Breast epithelium (tissue), 4 donors: ENCODE measurements around the gene LSAMP. TPM values are rescaled to one million over a fixed set of nuclear protein-coding genes. Genes with fewer than 3 reads are reported as not detected.

Experiments used
- DNase-seq, 2 donors: peaks; one replicate each; pipeline ENCODE4 v3.0.0-alpha.2; 2019; ENCODE audit warnings: low spot score in 2 of 2
- H3K27ac ChIP-seq, 2 donors: fragments of 200-600 bp; sonication (generic) in 1 of 2; one replicate each; pipeline ENCODE4 v1.5.1; 2016 to 2019; ENCODE audit warnings: mild to moderate bottlenecking in 1 of 2
- H3K27me3 ChIP-seq, 2 donors: fragments of 200-600 bp; sonication (generic) in 1 of 2; one replicate each; pipeline versions ENCODE4 v1.5.1 to v1.6.0; 2017 to 2019; ENCODE audit warnings: control low read depth in 1 of 2, mild to moderate bottlenecking in 1 of 2
- H3K36me3 ChIP-seq: fragments of 200-600 bp; one replicate; pipeline ENCODE4 v1.5.1; 2019
- H3K4me1 ChIP-seq, 2 donors: fragments of 200-600 bp; sonication (generic); one replicate each; pipeline ENCODE4 v1.5.1; 2016 to 2019; ENCODE audit warnings: control low read depth in 1 of 2
- H3K4me3 ChIP-seq, 3 donors: fragments of 200-600 bp; sonication (generic); 1 replicate in 2 of 3; 2 replicates in 1 of 3; pipeline ENCODE4 v1.5.1; 2016 to 2019; ENCODE audit warnings: mild to moderate bottlenecking in 3 of 3, moderate library complexity in 2 of 3
- H3K9me3 ChIP-seq, 2 donors: fragments of 200-600 bp; sonication (generic) in 1 of 2; one replicate each; pipeline ENCODE4 v1.5.1; 2016 to 2019; ENCODE audit warnings: control low read depth in 1 of 2
- CTCF ChIP-seq, 3 donors: fragments of 450-650 bp; IDR thresholded peaks; one replicate each; pipeline ENCODE4 v1.5.1; 2016 to 2017; ENCODE audit warnings: antibody characterized with exemption in 3 of 3, mild to moderate bottlenecking in 3 of 3, moderate library complexity in 3 of 3
- POLR2A ChIP-seq: fragments of 450-650 bp; IDR thresholded peaks from one replicate; pipeline ENCODE4 v1.6.1; 2016; ENCODE audit warnings: antibody characterized with exemption, mild to moderate bottlenecking, moderate library complexity
- POLR2AphosphoS5 ChIP-seq, 3 donors: sonication (generic); formaldehyde crosslinking; IDR thresholded peaks; one replicate each; pipeline ENCODE4 v1.6.1; 2017; ENCODE audit warnings: antibody characterized with exemption in 3 of 3
- intact Hi-C: fragments of 100-400 bp; cut with DNase I; formaldehyde crosslinking; loops from one replicate; pipeline ENCODE4 v1.15.1; 2023; ENCODE audit warnings: low total_unique reads
- total RNA-seq, 3 donors: library from RNA; depleted of rRNA; stranded (reverse); fragments of >200 nt; gene quantifications; one replicate each; pipeline ENCODE4 v1.1.0, GENCODE V29; 2016

LSAMP gene
- total RNA-seq, 3 donors from 2014 or later, result 1.6 to 3.8 (median 3.5) TPM

- no peak overlapping the region for H3K27ac ChIP-seq
- no peaks in the 10 kb centered on the region for H3K4me1 ChIP-seq
- intact Hi-C loops, result no loop called here
- H3K36me3 ChIP-seq, result no peaks in the 10 kb centered on the region
- no peak for DNase-seq
- TF ChIP-seq POLR2A, result no peak
- no peak for TF ChIP-seq CTCF (IDR thresholded peaks at IDR 0.05)
- no peak for TF ChIP-seq POLR2AphosphoS5 (IDR thresholded peaks at IDR 0.05)
- H3K27me3 ChIP-seq, result no peaks in the 10 kb centered on the region
- no peak overlapping the region for H3K4me3 ChIP-seq
- no peaks in the 10 kb centered on the region for H3K9me3 ChIP-seq
Observed at GRCh38 chr3:115901008-115901407, 544.3 kb downstream of the LSAMP start.

DNA sequence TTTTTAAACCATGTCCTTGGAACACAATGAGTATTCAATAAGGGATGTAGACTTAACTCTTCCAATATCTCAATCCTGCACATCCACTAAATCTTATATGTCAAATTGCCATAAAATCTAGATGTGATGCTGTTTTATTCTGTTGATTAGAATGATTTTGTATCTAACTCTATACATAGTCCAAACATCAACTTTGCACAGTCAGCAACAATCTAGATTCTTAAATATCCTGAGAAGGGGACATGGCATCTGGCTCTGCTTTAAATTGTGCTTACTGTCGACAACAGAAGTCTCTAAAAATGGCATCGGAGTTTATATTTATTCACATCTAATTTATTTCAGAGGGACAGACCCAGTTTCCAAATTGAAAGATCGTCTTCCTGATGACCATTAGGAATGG is 545.8 kb downstream of the LSAMP start:
- TF ChIP-seq POLR2A (no peak), POLR2AphosphoS5 (IDR thresholded peaks at IDR 0.05) (no peak), CTCF (IDR thresholded peaks at IDR 0.05) (no peak)
- H3K4me3 ChIP-seq, result no peak overlapping the region
- DNase-seq, result no peak
- H3K9me3 ChIP-seq, result no peaks in the 10 kb centered on the region
- H3K4me1 ChIP-seq, result no peaks in the 10 kb centered on the region
- H3K27ac ChIP-seq, result no peak overlapping the region
- intact Hi-C loops, result no loop called here
- no peaks in the 10 kb centered on the region for H3K27me3 ChIP-seq
- no peaks in the 10 kb centered on the region for H3K36me3 ChIP-seq

DNA sequence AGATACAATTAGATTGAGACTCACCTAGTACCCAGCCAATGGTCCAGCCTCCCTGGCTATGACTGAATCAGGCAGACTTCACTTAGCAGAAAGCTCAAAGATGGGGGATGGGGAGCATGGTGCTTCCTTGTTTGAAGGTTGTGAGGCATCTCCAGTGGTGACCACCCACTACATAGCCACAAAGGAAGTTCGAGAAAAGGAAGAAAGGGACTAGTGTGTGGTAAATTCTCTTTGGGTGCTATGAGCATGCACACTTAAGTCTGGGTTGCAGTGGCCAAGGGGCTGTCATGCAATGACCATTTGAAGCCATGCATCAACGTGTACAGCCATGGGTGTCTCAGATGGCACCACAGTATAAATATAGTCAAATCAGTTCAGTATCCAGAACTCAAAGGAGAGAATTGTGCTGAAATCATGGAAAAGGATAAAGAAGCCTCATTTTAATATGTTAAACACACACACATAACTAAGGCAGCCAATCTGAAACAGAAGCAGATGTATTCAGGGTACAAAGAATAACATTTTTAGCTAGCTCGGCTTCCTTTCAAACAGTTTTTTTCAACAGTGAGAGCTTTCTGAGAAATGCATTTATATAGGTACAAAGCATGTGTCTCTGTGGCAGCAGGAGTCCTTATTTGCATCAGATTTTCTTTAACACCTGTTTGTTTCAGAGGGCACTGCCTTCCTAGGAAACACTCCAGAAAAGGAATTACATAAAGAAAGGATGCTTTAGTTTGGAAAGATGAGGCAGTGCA is 546.5 kb downstream of the LSAMP start:
- H3K4me1 ChIP-seq, result no peaks in the 10 kb centered on the region
- no peak overlapping the region for H3K4me3 ChIP-seq
- no peak for DNase-seq
- H3K27ac ChIP-seq, result no peak overlapping the region
- H3K27me3 ChIP-seq, result no peaks in the 10 kb centered on the region
- intact Hi-C loops, result no loop called here
- TF ChIP-seq POLR2A, result no peak
- TF ChIP-seq CTCF (IDR thresholded peaks at IDR 0.05), result no peak
- no peak for TF ChIP-seq POLR2AphosphoS5 (IDR thresholded peaks at IDR 0.05)
- no peaks in the 10 kb centered on the region for H3K36me3 ChIP-seq
- no peaks in the 10 kb centered on the region for H3K9me3 ChIP-seq

DNA sequence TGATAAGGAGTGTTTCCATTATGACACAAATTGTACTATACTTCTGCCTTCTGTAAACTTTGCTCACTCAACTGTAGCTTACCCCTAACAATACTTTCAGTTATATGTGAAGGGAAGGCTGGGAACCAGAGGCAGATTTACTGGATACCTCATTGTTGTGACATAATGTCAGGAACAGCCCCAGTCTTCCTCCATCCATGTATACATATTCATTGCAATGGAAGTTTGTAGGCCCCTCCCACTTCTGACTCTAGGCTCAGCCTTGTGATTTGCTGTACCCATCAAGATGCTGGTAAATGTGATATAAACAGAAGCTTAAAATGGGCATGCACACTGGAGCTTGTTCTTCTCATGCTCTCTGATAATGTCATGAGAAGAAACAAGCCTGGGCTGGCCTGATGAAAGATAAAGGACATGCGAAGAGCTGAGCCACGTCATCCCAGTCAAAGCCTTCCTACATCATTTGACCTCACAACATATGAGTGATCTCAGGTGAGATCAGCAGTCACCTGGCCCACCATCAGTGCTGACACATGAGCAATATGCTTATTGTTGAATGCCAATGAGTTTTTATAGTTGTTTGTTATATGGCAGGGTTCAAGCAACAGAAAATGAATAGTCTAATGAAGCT is 554.2 kb downstream of the LSAMP start:
- TF ChIP-seq CTCF (IDR thresholded peaks at IDR 0.05), result no peak
- no peak for DNase-seq
- Histone ChIP-seq H3K27ac (no peak overlapping the region), H3K4me3 (no peak overlapping the region), H3K36me3 (no peaks in the 10 kb centered on the region), H3K4me1 (no peaks in the 10 kb centered on the region), H3K27me3 (no peaks in the 10 kb centered on the region), H3K9me3 (no peaks in the 10 kb centered on the region)
- intact Hi-C loops, result no loop called here

DNA sequence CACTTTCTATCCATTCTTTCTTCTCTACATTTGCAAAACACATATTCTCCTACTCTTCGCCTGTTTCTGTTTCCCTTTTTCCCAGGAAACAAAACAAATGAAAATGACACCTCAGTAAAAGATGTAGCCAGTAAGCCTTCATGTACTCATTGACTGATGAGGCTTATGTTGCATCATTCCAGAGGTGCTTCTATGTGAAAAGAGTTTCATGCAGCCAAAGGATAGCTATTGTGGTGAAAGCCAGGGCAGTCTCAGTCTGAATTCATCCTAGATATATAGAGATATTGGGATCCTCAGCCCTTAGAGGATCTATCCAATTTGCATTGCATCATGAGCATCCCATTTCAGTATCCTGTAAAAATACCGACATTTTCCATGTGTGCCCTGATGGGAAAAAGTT is 554.7 kb downstream of the LSAMP start:
- TF ChIP-seq POLR2AphosphoS5 (IDR thresholded peaks at IDR 0.05) (no peak), CTCF (IDR thresholded peaks at IDR 0.05) (no peak), POLR2A (no peak)
- H3K4me1 ChIP-seq, result no peaks in the 10 kb centered on the region
- intact Hi-C loops, result no loop called here
- no peak for DNase-seq
- no peaks in the 10 kb centered on the region for H3K36me3 ChIP-seq
- H3K4me3 ChIP-seq, result no peak overlapping the region
- H3K9me3 ChIP-seq, result no peaks in the 10 kb centered on the region
- no peaks in the 10 kb centered on the region for H3K27me3 ChIP-seq
- no peak overlapping the region for H3K27ac ChIP-seq
